HL-60 (cell line): Measurements from ENCODE around the gene MED10.
A peak's percentile ranks its signal among the peaks of the same experiment; 100 is the strongest.
"Not testable (repeated sequence)": the region's sequence is repeated elsewhere in the genome, so short reads cannot be mapped to it uniquely, and the experiment has no call there.

ENCODE experiments used
- DNase-seq, 2 experiments: peaks; one replicate each; pipeline ENCODE4 v3.0.0-alpha.2; 2010 to 2020; ENCODE audit warnings: low read depth in 1 of 2, low spot score in 1 of 2
- H3K27ac ChIP-seq: fragments of 250-450 bp; sonication (Bioruptor Pico); replicated peaks from 2 replicates; pipeline ENCODE4 v1.5.1; 2020; ENCODE audit warnings: mild to moderate bottlenecking, moderate library complexity
- H3K27me3 ChIP-seq: fragments of 250-450 bp; sonication (Bioruptor Pico); 2 replicates; pipeline ENCODE4 v1.5.1; 2021; ENCODE audit warnings: mild to moderate bottlenecking, moderate library complexity; ENCODE audit not compliant: insufficient read depth, poor library complexity, severe bottlenecking
- H3K4me3 ChIP-seq: replicated peaks from 2 replicates; pipeline ENCODE4 v1.5.1; 2011; ENCODE audit warnings: mild to moderate bottlenecking, control low read depth, low read length; ENCODE audit not compliant: insufficient read depth
- CTCF ChIP-seq: IDR thresholded peaks from one replicate; pipeline ENCODE4 v1.5.1; 2011; ENCODE audit warnings: low read length, control low read depth, inconsistent platforms; ENCODE audit not compliant: insufficient read depth
- GABPA ChIP-seq: IDR thresholded peaks from 2 replicates; pipeline ENCODE4 v1.6.1; 2012; ENCODE audit warnings: low read depth
- POLR2AphosphoS5 ChIP-seq: IDR thresholded peaks from 2 replicates; pipeline ENCODE4 v1.6.1; 2012; ENCODE audit warnings: low read depth
- SPI1 ChIP-seq: IDR thresholded peaks from 2 replicates; pipeline ENCODE4 v1.6.1; 2012; ENCODE audit warnings: low read depth, mild to moderate bottlenecking, borderline replicate concordance
- TF ChIP-seq, protein P1 (sequence below): IDR thresholded peaks from 2 replicates; pipeline ENCODE4 v1.6.1; 2012; ENCODE audit warnings: low read depth; ENCODE audit not compliant: insufficient replicate concordance

The MED10 gene

DNA sequence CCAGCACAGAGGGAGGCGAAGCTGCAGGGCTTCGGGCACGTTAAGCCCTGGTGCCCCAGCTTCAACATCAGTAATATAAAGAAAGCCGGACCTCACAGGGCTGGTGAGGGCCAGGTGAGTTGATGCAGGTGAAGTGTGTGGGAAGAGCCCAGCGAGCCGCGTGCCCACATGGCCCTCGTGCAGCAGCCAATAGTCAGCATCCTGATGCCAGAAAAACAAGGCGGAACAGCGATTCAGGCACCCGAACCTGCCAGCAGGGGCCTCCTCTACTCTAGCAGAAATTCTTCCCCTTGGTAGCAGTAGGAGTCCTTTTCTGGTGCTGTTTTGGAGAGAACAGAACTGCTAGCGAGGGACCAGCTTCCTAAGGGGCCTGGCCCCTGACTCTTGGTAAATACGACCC lies 7.8 kb downstream of the MED10 start:
- DNase-seq, result no peak
- TF ChIP-seq GABPA (no peak), CTCF (no peak), POLR2AphosphoS5 (no peak; the same call in 1 of the 2 replicates), SPI1 (no peak)
- TF ChIP-seq, protein P1, sequence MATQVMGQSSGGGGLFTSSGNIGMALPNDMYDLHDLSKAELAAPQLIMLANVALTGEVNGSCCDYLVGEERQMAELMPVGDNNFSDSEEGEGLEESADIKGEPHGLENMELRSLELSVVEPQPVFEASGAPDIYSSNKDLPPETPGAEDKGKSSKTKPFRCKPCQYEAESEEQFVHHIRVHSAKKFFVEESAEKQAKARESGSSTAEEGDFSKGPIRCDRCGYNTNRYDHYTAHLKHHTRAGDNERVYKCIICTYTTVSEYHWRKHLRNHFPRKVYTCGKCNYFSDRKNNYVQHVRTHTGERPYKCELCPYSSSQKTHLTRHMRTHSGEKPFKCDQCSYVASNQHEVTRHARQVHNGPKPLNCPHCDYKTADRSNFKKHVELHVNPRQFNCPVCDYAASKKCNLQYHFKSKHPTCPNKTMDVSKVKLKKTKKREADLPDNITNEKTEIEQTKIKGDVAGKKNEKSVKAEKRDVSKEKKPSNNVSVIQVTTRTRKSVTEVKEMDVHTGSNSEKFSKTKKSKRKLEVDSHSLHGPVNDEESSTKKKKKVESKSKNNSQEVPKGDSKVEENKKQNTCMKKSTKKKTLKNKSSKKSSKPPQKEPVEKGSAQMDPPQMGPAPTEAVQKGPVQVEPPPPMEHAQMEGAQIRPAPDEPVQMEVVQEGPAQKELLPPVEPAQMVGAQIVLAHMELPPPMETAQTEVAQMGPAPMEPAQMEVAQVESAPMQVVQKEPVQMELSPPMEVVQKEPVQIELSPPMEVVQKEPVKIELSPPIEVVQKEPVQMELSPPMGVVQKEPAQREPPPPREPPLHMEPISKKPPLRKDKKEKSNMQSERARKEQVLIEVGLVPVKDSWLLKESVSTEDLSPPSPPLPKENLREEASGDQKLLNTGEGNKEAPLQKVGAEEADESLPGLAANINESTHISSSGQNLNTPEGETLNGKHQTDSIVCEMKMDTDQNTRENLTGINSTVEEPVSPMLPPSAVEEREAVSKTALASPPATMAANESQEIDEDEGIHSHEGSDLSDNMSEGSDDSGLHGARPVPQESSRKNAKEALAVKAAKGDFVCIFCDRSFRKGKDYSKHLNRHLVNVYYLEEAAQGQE, result no peak
- Histone ChIP-seq H3K27me3 (no peaks in the 10 kb centered on the region), H3K4me3 (no peak overlapping the region), H3K27ac (no peak overlapping the region)

DNA sequence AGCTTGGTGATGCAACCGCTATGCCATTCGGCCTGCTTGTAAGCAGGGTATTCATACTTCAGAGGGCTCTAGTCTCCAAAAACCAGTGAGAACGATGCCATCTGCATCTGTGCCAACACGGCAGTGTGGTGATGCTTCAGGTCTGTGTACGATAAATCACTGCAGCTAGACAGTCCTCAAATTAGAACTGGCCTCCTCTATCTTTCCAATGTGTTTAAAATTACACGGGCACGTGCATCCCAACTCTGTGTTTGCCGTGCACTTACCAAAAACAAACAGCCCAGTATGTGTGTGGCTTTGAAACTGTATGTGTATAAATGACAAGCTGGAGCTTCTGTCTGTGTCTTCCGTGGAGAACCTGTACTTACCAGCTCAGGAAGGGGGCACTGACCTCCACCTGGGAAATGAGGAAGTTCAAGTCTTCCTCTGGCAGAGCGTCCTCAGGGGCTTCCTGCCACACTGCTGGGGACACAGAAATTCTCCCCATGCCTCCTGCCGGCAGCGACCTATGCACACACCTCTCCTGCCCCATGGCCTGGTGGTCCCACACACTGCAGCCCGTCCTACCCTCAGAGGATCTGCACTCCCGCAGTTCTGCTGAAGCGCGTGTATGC lies 12.3 kb downstream of the MED10 start:
- DNase-seq, result peak in 1 of 2 experiments; percentile 27
- H3K4me3 ChIP-seq, result no peak overlapping the region
- peak; percentile 11; the same call in 1 of the 2 replicates for TF ChIP-seq SPI1
- TF ChIP-seq, protein P1, result no peak
- no peaks in the 10 kb centered on the region for H3K27me3 ChIP-seq
- H3K27ac ChIP-seq, result no peak overlapping the region

GRCh38 chr5:6365142-6365976 lies 13.0 kb downstream of the MED10 start:
- TF ChIP-seq CTCF (no peak), GABPA (no peak), POLR2AphosphoS5 (no peak), SPI1 (no peak)
- TF ChIP-seq, protein P1, result no peak
- DNase-seq, result no peak
- H3K27ac ChIP-seq, result no peak overlapping the region
- H3K4me3 ChIP-seq, result no peak overlapping the region
- H3K27me3 ChIP-seq, result no peaks in the 10 kb centered on the region

DNA sequence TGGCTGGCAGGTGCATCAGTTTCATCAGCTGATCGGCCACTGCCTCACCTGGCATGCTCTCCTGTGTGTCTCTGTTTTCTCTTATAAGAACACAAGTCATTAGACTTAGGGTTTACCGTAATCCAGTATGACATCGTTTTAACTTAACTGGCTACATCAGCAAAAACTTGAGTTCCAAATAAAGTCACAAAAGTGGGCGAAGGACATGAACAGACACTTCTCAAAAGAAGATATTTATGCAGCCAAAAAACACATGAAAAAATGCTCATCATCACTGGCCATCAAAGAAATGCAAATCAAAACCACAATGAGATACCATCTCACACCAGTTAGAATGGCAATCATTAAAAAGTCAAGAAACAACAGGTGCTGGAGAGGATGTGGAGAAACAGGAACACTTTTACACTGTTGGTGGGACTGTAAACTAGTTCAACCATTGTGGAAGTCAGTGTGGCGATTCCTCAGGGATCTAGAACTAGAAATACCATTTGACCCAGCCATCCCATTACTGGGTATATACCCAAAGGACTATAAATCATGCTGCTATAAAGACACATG lies 14.8 kb downstream of the MED10 start:
- H3K27ac ChIP-seq, H3K27me3 ChIP-seq, H3K4me3 ChIP-seq, DNase-seq: not testable (repeated sequence)
